ENCODE results near the gene DPP6. TPM values are rescaled to one million over a fixed set of nuclear protein-coding genes. Genes with fewer than 3 reads are reported as not detected.

Gene DPP6
- total and polyA plus RNA-seq, 8 donors: 1.0 to 11.2 (median 2.6) TPM

DNA sequence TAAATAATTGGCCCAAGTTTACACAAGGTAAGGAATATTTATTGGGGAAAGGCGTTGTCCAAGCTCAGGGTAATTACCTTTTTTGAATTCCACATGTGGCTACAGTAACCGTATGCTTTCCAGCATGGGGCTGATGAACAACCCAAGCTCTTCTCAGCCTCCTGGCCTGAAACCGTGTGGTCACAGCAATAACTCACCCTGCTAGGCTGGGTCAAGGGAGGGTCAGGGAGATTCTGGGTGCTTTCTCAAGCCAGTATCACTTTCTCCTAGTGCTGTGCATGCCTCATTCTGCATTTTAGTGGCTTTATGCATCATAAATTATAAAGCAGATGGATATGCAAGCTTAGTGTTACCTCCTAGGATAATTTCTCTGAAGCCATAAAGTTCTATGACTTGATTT lies 676.9 kb downstream of the DPP6 start:
- H3K4me3 ChIP-seq: no peak overlapping the region
- DNase-seq (no peak), ATAC-seq (no peak), FAIRE-seq (no peak)
- 71 to 74% methylated on average over 3 of the region's 3 CpGs for WGBS, 2 donors
- H3K4me1 ChIP-seq: no peaks in the 10 kb centered on the region
- H3K9me3 ChIP-seq: no peaks in the 10 kb centered on the region
- no peak for TF ChIP-seq CTCF (IDR thresholded peaks at IDR 0.05)
- no peak overlapping the region for H3K27ac ChIP-seq
- no peaks in the 10 kb centered on the region for H3K36me3 ChIP-seq
- intact Hi-C loops (cut with DNase I): no loop called here
- no peaks in the 10 kb centered on the region for H3K27me3 ChIP-seq

DNA sequence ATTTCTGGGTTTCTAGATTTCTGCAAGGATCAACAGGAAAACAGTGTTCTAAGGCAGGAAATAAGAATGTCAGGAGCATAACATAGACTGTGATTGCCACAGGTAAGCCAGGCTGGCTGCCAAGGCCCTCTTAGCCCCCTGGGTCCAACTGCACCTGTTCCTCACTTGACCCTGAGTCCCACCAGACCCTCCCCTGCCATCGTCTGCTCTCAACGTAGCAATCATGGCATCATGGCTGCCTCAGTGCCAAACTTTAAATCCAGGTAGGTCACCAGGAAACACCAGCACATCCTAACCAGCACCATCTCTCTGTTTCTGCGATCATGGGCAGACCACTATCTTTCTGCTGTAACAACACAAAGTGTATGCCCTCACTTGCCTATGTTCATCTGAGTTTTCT lies 683.6 kb downstream of the DPP6 start:
- intact Hi-C loops (cut with DNase I): no loop called here
- WGBS, 2 donors: 72 to 77% methylated on average over 3 of the region's 3 CpGs
- Histone ChIP-seq H3K27ac (no peak overlapping the region), H3K27me3 (no peaks in the 10 kb centered on the region), H3K36me3 (no peaks in the 10 kb centered on the region), H3K9me3 (no peaks in the 10 kb centered on the region), H3K4me3 (no peak overlapping the region), H3K4me1 (no peaks in the 10 kb centered on the region)
- DNase-seq (no peak), ATAC-seq (no peak), FAIRE-seq (no peak)
- TF ChIP-seq CTCF (IDR thresholded peaks at IDR 0.05): no peak

- TF ChIP-seq CTCF (IDR thresholded peaks at IDR 0.05): no peak
- DNase-seq (no peak), FAIRE-seq (no peak), ATAC-seq (no peak)
- Histone ChIP-seq H3K27me3 (no peaks in the 10 kb centered on the region), H3K4me1 (no peaks in the 10 kb centered on the region), H3K9me3 (no peaks in the 10 kb centered on the region), H3K36me3 (no peaks in the 10 kb centered on the region), H3K27ac (no peak overlapping the region), H3K4me3 (no peak overlapping the region)
- WGBS, 2 donors: 76 to 78% methylated on average over 3 of the region's 3 CpGs
- intact Hi-C loops (cut with DNase I): no loop called here
These were observed 684.2 kb downstream of the DPP6 start for GRCh38 chr7:154736389-154736788.

- H3K9me3 ChIP-seq: no peaks in the 10 kb centered on the region
- intact Hi-C loops (cut with DNase I): no loop called here
- H3K27ac ChIP-seq: no peak overlapping the region
- WGBS, 2 donors: 61 to 67% methylated on average over 5 of the region's 5 CpGs
- no peaks in the 10 kb centered on the region for H3K36me3 ChIP-seq
- TF ChIP-seq CTCF (IDR thresholded peaks at IDR 0.05): no peak
- H3K4me3 ChIP-seq: no peak overlapping the region
- ATAC-seq (no peak), DNase-seq (no peak), FAIRE-seq (no peak)
- no peaks in the 10 kb centered on the region for H3K4me1 ChIP-seq
- H3K27me3 ChIP-seq: no peaks in the 10 kb centered on the region
These were observed 686.0 kb downstream of the DPP6 start for GRCh38 chr7:154738216-154738615.

DNA sequence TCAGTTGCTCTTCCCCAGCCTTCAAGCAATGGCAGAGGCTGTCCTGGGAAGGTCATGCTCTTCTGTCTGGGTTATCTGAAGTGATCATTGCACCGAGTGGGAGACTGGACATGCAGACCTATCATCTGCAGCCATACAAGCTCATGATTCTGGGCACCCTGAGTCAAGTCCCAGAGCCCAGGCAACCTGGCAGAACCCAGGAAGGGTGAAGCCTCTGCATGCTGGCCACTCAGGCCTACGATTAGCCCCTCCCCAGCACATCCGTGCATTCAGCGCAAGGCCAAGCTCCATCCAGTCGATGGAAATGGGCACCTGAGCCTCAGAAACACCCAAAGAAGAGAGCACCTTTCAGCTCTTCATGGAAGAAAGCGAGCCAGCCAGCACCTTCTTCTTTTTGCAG lies 688.9 kb downstream of the DPP6 start:
- no peak overlapping the region for H3K4me3 ChIP-seq
- no peaks in the 10 kb centered on the region for H3K36me3 ChIP-seq
- H3K9me3 ChIP-seq: no peaks in the 10 kb centered on the region
- FAIRE-seq (no peak), DNase-seq (no peak), ATAC-seq (no peak)
- no peak for TF ChIP-seq CTCF (IDR thresholded peaks at IDR 0.05)
- no peaks in the 10 kb centered on the region for H3K4me1 ChIP-seq
- H3K27me3 ChIP-seq: peaks cover 0 to 11% (median 0%) of the 10 kb centered on the region in 4 donors
- H3K27ac ChIP-seq: no peak overlapping the region
- intact Hi-C loops (cut with DNase I): no loop called here
- WGBS, 2 donors: 81 to 87% methylated on average over 6 of the region's 6 CpGs
